GM10847 (cell line): Measurements from ENCODE around the gene ADGRG4.

Experiments
- POLR2A ChIP-seq: IDR thresholded peaks from 2 replicates; pipeline ENCODE4 v1.6.1; 2011; ENCODE audit not compliant: insufficient read length; ENCODE audit errors: extremely low read depth

The ADGRG4 gene

GRCh38 chrX:136405126-136405525 is 104.4 kb downstream of the ADGRG4 start:
- no peak for TF ChIP-seq POLR2A

GRCh38 chrX:136417806-136418205 is 117.0 kb downstream of the ADGRG4 start:
- TF ChIP-seq POLR2A: no peak

GRCh38 chrX:136421338-136421737 is 120.6 kb downstream of the ADGRG4 start:
- no peak for TF ChIP-seq POLR2A

- TF ChIP-seq POLR2A: no peak
These were observed 123.0 kb downstream of the ADGRG4 start for GRCh38 chrX:136423724-136424123.

GRCh38 chrX:136425996-136426395 is 125.2 kb downstream of the ADGRG4 start:
- TF ChIP-seq POLR2A: no peak

GRCh38 chrX:136431625-136432024 is 130.9 kb downstream of the ADGRG4 start:
- TF ChIP-seq POLR2A: no peak

GRCh38 chrX:136437774-136438173 is 137.0 kb downstream of the ADGRG4 start:
- no peak for TF ChIP-seq POLR2A

- no peak for TF ChIP-seq POLR2A
These were observed 137.4 kb downstream of the ADGRG4 start for GRCh38 chrX:136438192-136438591.

GRCh38 chrX:136446208-136446607 is 145.4 kb downstream of the ADGRG4 start:
- no peak for TF ChIP-seq POLR2A

- no peak for TF ChIP-seq POLR2A
These were observed 146.5 kb downstream of the ADGRG4 start for GRCh38 chrX:136447308-136447707.

- TF ChIP-seq POLR2A: no peak
These were observed 147.2 kb downstream of the ADGRG4 start for GRCh38 chrX:136447968-136448367.

- no peak for TF ChIP-seq POLR2A
These were observed 149.5 kb downstream of the ADGRG4 start for GRCh38 chrX:136450050-136450830.

- TF ChIP-seq POLR2A: no peak
These were observed 151.9 kb downstream of the ADGRG4 start for GRCh38 chrX:136452614-136453013.

GRCh38 chrX:136453114-136453513 is 152.4 kb downstream of the ADGRG4 start:
- no peak for TF ChIP-seq POLR2A

- no peak for TF ChIP-seq POLR2A
These were observed 153.0 kb downstream of the ADGRG4 start for GRCh38 chrX:136453771-136454170.

GRCh38 chrX:136456133-136456532 is 155.4 kb downstream of the ADGRG4 start:
- TF ChIP-seq POLR2A: no peak

- TF ChIP-seq POLR2A: no peak
These were observed 156.6 kb downstream of the ADGRG4 start for GRCh38 chrX:136457303-136457917.
